Measurements from ENCODE around the gene AREG.

The AREG gene

GRCh38 chr4:74449571-74450297, 4.8 kb downstream of the AREG start:
- Histone ChIP-seq H3K27me3 (ENCODE audit: insufficient read depth, low read length, poor library complexity, severe bottlenecking) (peaks cover 24% of the 10 kb centered on the region), H3F3A (ENCODE audit: low read depth) (no peaks in the 10 kb centered on the region), H4K20me1 (ENCODE audit: insufficient read depth, low read length, poor library complexity, severe bottlenecking) (no peaks in the 10 kb centered on the region), H3K36me3 (ENCODE audit: insufficient read depth, low read length) (no peaks in the 10 kb centered on the region), H3K4me2 (ENCODE audit: low read depth, low read length, poor library complexity, severe bottlenecking) (no peak overlapping the region), H3K9me3 (ENCODE audit: insufficient read depth, low read depth, low read length) (no peaks in the 10 kb centered on the region), H3K9me2 (replicated peaks; ENCODE audit: low read depth, low read length) (no peaks in the 10 kb centered on the region), H3K79me2 (ENCODE audit: insufficient read depth, low read length) (no peaks in the 10 kb centered on the region), H3K4me1 (ENCODE audit: insufficient read depth, low read length, poor library complexity, severe bottlenecking) (no peaks in the 10 kb centered on the region), H2AFZ (ENCODE audit: low read length) (no peak overlapping the region), H3K9ac (ENCODE audit: low read depth, low read length, poor library complexity, severe bottlenecking) (no peak overlapping the region), H3K4me3 (ENCODE audit: low read length, poor library complexity, severe bottlenecking) (no peak overlapping the region)
- TF ChIP-seq CTCF (conservative IDR thresholded peaks at IDR 0.05; ENCODE audit: low read length), result no peak
- TF ChIP-seq EZH2phosphoT487 (IDR thresholded peaks at IDR 0.05; ENCODE audit: borderline replicate concordance), result no peak

DNA sequence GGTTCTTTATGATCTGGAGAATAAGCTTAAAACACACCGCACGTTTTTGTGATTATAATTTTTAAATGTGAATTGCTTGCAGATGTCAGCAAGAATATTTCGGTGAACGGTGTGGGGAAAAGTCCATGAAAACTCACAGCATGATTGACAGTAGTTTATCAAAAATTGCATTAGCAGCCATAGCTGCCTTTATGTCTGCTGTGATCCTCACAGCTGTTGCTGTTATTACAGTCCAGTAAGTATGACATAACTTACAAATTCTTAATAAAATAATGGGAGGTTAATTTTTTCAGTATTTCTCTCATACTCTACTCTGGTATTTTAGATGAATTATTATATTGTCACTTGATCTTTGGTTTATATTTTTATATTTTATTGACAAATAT, 5.4 kb downstream of the AREG start:
- Histone ChIP-seq H3K4me2 (ENCODE audit: low read depth, low read length, poor library complexity, severe bottlenecking) (no peak overlapping the region), H3K9me2 (replicated peaks; ENCODE audit: low read depth, low read length) (no peaks in the 10 kb centered on the region), H3K9me3 (ENCODE audit: insufficient read depth, low read depth, low read length) (no peaks in the 10 kb centered on the region), H3K36me3 (ENCODE audit: insufficient read depth, low read length) (no peaks in the 10 kb centered on the region), H4K20me1 (ENCODE audit: insufficient read depth, low read length, poor library complexity, severe bottlenecking) (no peaks in the 10 kb centered on the region), H3K4me3 (ENCODE audit: low read length, poor library complexity, severe bottlenecking) (no peak overlapping the region), H3F3A (ENCODE audit: low read depth) (no peaks in the 10 kb centered on the region), H2AFZ (ENCODE audit: low read length) (no peak overlapping the region), H3K27me3 (ENCODE audit: insufficient read depth, low read length, poor library complexity, severe bottlenecking) (peaks cover 24% of the 10 kb centered on the region), H3K9ac (ENCODE audit: low read depth, low read length, poor library complexity, severe bottlenecking) (no peak overlapping the region), H3K4me1 (ENCODE audit: insufficient read depth, low read length, poor library complexity, severe bottlenecking) (no peaks in the 10 kb centered on the region), H3K79me2 (ENCODE audit: insufficient read depth, low read length) (no peaks in the 10 kb centered on the region)
- TF ChIP-seq EZH2phosphoT487 (IDR thresholded peaks at IDR 0.05; ENCODE audit: borderline replicate concordance) (no peak), CTCF (conservative IDR thresholded peaks at IDR 0.05; ENCODE audit: low read length) (no peak)

DNA sequence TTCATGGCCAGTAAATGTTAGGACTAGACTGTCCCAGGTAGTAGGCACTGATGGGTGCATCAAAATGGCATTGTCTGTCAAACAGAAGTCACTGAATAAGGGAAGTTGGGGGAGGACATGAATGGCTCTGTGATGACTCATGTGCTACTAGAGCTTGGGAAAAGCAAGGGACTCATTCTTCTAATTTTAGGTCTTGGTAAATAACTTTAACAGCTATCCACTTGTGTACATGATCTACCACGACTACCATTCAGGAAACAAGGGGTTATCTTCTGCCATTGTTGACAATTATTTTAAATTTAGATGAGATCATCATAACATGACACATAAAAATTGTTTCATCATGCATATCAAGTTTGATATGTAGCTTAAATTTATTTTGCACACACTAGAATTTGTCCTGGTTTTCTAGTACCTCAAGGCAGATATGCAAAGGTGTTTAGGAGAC, 6.3 kb downstream of the AREG start:
- Histone ChIP-seq H2AFZ (ENCODE audit: low read length) (no peak overlapping the region), H3K36me3 (ENCODE audit: insufficient read depth, low read length) (no peaks in the 10 kb centered on the region), H3K4me1 (ENCODE audit: insufficient read depth, low read length, poor library complexity, severe bottlenecking) (no peaks in the 10 kb centered on the region), H3K9me3 (ENCODE audit: insufficient read depth, low read depth, low read length) (no peaks in the 10 kb centered on the region), H3F3A (ENCODE audit: low read depth) (no peaks in the 10 kb centered on the region), H3K9me2 (replicated peaks; ENCODE audit: low read depth, low read length) (no peaks in the 10 kb centered on the region), H3K27me3 (ENCODE audit: insufficient read depth, low read length, poor library complexity, severe bottlenecking) (peaks cover 21% of the 10 kb centered on the region), H3K4me3 (ENCODE audit: low read length, poor library complexity, severe bottlenecking) (no peak overlapping the region), H3K79me2 (ENCODE audit: insufficient read depth, low read length) (no peaks in the 10 kb centered on the region), H3K9ac (ENCODE audit: low read depth, low read length, poor library complexity, severe bottlenecking) (no peak overlapping the region), H4K20me1 (ENCODE audit: insufficient read depth, low read length, poor library complexity, severe bottlenecking) (no peaks in the 10 kb centered on the region), H3K4me2 (ENCODE audit: low read depth, low read length, poor library complexity, severe bottlenecking) (no peak overlapping the region)
- TF ChIP-seq EZH2phosphoT487 (IDR thresholded peaks at IDR 0.05; ENCODE audit: borderline replicate concordance), result no peak
- TF ChIP-seq CTCF (conservative IDR thresholded peaks at IDR 0.05; ENCODE audit: low read length), result no peak
